Measurements from ENCODE around the gene PRICKLE2. TPM values are rescaled to one million over a fixed set of nuclear protein-coding genes. Genes with fewer than 3 reads are reported as not detected.

Gene PRICKLE2
- total RNA-seq, 4 donors from 2014 or later: 71.8 to 99.9 (median 84.4) TPM

- intact Hi-C loops (cut with DNase I): no loop called here
- Histone ChIP-seq H3K27ac (replicated peaks in 1 of 4) (peak overlapping the region in 2 of 4 donors; percentile 27 to 87), H3K4me3 (no peak overlapping the region), H3K4me1 (peaks cover 10 to 36% (median 30%) of the 10 kb centered on the region in 4 donors), H3K27me3 (no peaks in the 10 kb centered on the region), H3K9me3 (peaks cover 0 to 11% (median 0%) of the 10 kb centered on the region in 4 donors), H3K36me3 (peaks cover 0 to 20% (median 10%) of the 10 kb centered on the region in 4 donors)
- DNase-seq (ENCODE audit: extremely low spot score): no peak
- TF ChIP-seq POLR2A (IDR thresholded peaks at IDR 0.05; ENCODE audit: low read depth) (no peak), CTCF (IDR thresholded peaks at IDR 0.05) (no peak), EP300 (IDR thresholded peaks at IDR 0.05) (no peak), POLR2AphosphoS5 (IDR thresholded peaks at IDR 0.05) (no peak)
- 82% methylated on average over 3 of the region's 3 CpGs for WGBS
Measured at GRCh38 chr3:64235605-64236004, 10.3 kb upstream of the PRICKLE2 start.

GRCh38 chr3:64234571-64234970 is 9.3 kb upstream of the PRICKLE2 start:
- WGBS: 90% methylated on average over 5 of the region's 5 CpGs
- DNase-seq (ENCODE audit: extremely low spot score): no peak
- H3K36me3 ChIP-seq: peaks cover 0 to 20% (median 10%) of the 10 kb centered on the region in 4 donors
- peaks cover 0 to 11% (median 0%) of the 10 kb centered on the region in 4 donors for H3K9me3 ChIP-seq
- intact Hi-C loops (cut with DNase I): no loop called here
- no peaks in the 10 kb centered on the region for H3K27me3 ChIP-seq
- TF ChIP-seq POLR2AphosphoS5 (IDR thresholded peaks at IDR 0.05) (no peak), EP300 (IDR thresholded peaks at IDR 0.05) (no peak), CTCF (IDR thresholded peaks at IDR 0.05) (no peak), POLR2A (IDR thresholded peaks at IDR 0.05; ENCODE audit: low read depth) (no peak)
- peaks cover 10 to 34% (median 31%) of the 10 kb centered on the region in 4 donors for H3K4me1 ChIP-seq
- H3K4me3 ChIP-seq: no peak overlapping the region
- no peak overlapping the region for H3K27ac ChIP-seq (replicated peaks in 1 of 4)

- 37% methylated on average over 4 of the region's 4 CpGs for WGBS
- intact Hi-C loops (cut with DNase I): no loop called here
- no peak for DNase-seq (ENCODE audit: extremely low spot score)
- no peak overlapping the region for H3K4me3 ChIP-seq
- H3K27ac ChIP-seq (replicated peaks in 1 of 4): no peak overlapping the region
- H3K9me3 ChIP-seq: peaks cover 0 to 11% (median 0%) of the 10 kb centered on the region in 4 donors
- H3K27me3 ChIP-seq: no peaks in the 10 kb centered on the region
- H3K4me1 ChIP-seq: peaks cover 0 to 32% (median 26%) of the 10 kb centered on the region in 4 donors
- H3K36me3 ChIP-seq: peaks cover 0 to 18% (median 9%) of the 10 kb centered on the region in 4 donors
- TF ChIP-seq CTCF (IDR thresholded peaks at IDR 0.05) (no peak), POLR2A (IDR thresholded peaks at IDR 0.05; ENCODE audit: low read depth) (no peak), EP300 (IDR thresholded peaks at IDR 0.05) (no peak), POLR2AphosphoS5 (IDR thresholded peaks at IDR 0.05) (no peak)
Measured at GRCh38 chr3:64232821-64233220, 7.6 kb upstream of the PRICKLE2 start.

- Histone ChIP-seq H3K4me3 (no peak overlapping the region), H3K9me3 (no peaks in the 10 kb centered on the region), H3K4me1 (peaks cover 11 to 62% (median 49%) of the 10 kb centered on the region in 4 donors), H3K27ac (replicated peaks in 1 of 4) (peak overlapping the region; percentile 1 to 81 (median 28)), H3K27me3 (no peaks in the 10 kb centered on the region), H3K36me3 (no peaks in the 10 kb centered on the region)
- no peak for DNase-seq (ENCODE audit: extremely low spot score)
- TF ChIP-seq CTCF (IDR thresholded peaks at IDR 0.05): no peak
- no peak for TF ChIP-seq POLR2A (IDR thresholded peaks at IDR 0.05; ENCODE audit: low read depth)
- TF ChIP-seq EP300 (IDR thresholded peaks at IDR 0.05): no peak
- TF ChIP-seq POLR2AphosphoS5 (IDR thresholded peaks at IDR 0.05): no peak
- intact Hi-C loops (cut with DNase I): no loop called here
- WGBS: 71% methylated on average over 1 of the region's 1 CpG
Measured at GRCh38 chr3:64229903-64230302, 4.6 kb upstream of the PRICKLE2 start.

GRCh38 chr3:64228110-64228509 is 2.8 kb upstream of the PRICKLE2 start:
- no peak for DNase-seq (ENCODE audit: extremely low spot score)
- Histone ChIP-seq H3K27ac (replicated peaks in 1 of 4) (peak overlapping the region in 3 of 4 donors; percentile 20 to 90 (median 81)), H3K36me3 (no peaks in the 10 kb centered on the region), H3K27me3 (no peaks in the 10 kb centered on the region), H3K4me1 (peaks cover 24 to 78% (median 67%) of the 10 kb centered on the region in 4 donors), H3K4me3 (no peak overlapping the region), H3K9me3 (no peaks in the 10 kb centered on the region)
- no peak for TF ChIP-seq EP300 (IDR thresholded peaks at IDR 0.05)
- TF ChIP-seq POLR2AphosphoS5 (IDR thresholded peaks at IDR 0.05): no peak
- 88% methylated on average over 1 of the region's 1 CpG for WGBS
- intact Hi-C loops (cut with DNase I): no loop called here

All from esophagus muscularis mucosa (tissue), 4 donors.